Tibial nerve (tissue), 4 donors: ENCODE data around the gene SORCS3.

Source experiments
- CTCF ChIP-seq, 5 experiments: fragments of 200-600 bp in 3 of 5; fragments of 450-650 bp in 2 of 5; sonication (generic) in 3 of 5; IDR thresholded peaks; one replicate each; pipeline ENCODE4 v1.5.1; 2016 to 2019; ENCODE audit warnings: antibody characterized with exemption in 5 of 5, mild to moderate bottlenecking in 3 of 5, moderate library complexity in 2 of 5
- EP300 ChIP-seq, 2 donors: sonication (generic); formaldehyde crosslinking; IDR thresholded peaks; one replicate each; pipeline ENCODE4 v1.6.1; 2017; ENCODE audit warnings: antibody characterized with exemption in 2 of 2, mild to moderate bottlenecking in 1 of 2

DNA sequence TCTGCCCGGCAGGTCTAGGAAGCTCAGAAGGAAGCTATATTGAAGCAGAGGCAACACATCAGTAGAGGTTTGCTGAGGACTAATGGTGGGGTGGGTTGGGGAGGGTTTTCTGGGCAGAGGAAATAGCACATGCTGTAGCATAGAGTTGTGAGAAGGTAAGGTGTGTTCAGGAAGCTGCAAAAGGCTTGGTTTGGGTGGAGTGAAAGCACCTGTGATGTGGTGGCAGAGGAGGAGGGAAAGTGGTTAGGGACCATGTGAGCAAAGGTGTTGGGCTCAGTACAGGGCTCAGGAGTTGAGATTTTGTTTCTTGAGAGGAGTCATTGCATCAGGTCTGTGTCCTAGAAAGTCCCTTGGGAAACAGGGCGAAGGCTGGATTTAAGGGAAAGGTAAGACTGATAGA, 294.6 kb downstream of the SORCS3 start:
- no peak for TF ChIP-seq CTCF (IDR thresholded peaks at IDR 0.05)
- TF ChIP-seq EP300 (IDR thresholded peaks at IDR 0.05), result no peak
